RWPE2 (cell line): ENCODE measurements around the gene MTUS2.

Experiments used
- ATAC-seq: fragments of 200-7000 bp; cut with Tn5 transposase; 3 replicates; pipeline ENCODE4 v1.9.1; 2021; ENCODE audit warnings: low read depth
- DNase-seq: peaks from one replicate; pipeline ENCODE4 v3.0.0-alpha.2; 2020; ENCODE audit warnings: low spot score
- H3K27ac ChIP-seq: fragments of 450-650 bp; 2 replicates; pipeline ENCODE4 v1.5.1; 2017; ENCODE audit warnings: mild to moderate bottlenecking; ENCODE audit not compliant: poor library complexity, severe bottlenecking
- H3K27me3 ChIP-seq: fragments of 250-450 bp; sonication (Bioruptor Pico); 2 replicates; pipeline ENCODE4 v1.5.1; 2021; ENCODE audit warnings: mild to moderate bottlenecking, moderate library complexity; ENCODE audit not compliant: insufficient read depth, poor library complexity, severe bottlenecking
- H3K36me3 ChIP-seq: fragments of 250-450 bp; sonication (Bioruptor Pico); 2 replicates; pipeline ENCODE4 v1.5.1; 2020; ENCODE audit warnings: low read depth, mild to moderate bottlenecking, moderate library complexity
- H3K4me1 ChIP-seq: fragments of 250-450 bp; sonication (Bioruptor Pico); 2 replicates; pipeline ENCODE4 v1.5.1; 2021; ENCODE audit warnings: mild to moderate bottlenecking, moderate library complexity; ENCODE audit not compliant: insufficient read depth, poor library complexity, severe bottlenecking
- H3K4me3 ChIP-seq: fragments of 250-450 bp; sonication (Bioruptor Pico); 2 replicates; pipeline ENCODE4 v1.5.1; 2021; ENCODE audit warnings: mild to moderate bottlenecking, moderate library complexity; ENCODE audit not compliant: severe bottlenecking
- H3K9me3 ChIP-seq: fragments of 250-450 bp; sonication (Bioruptor Pico); 2 replicates; pipeline ENCODE4 v1.5.1; 2021; ENCODE audit warnings: mild to moderate bottlenecking, moderate library complexity; ENCODE audit not compliant: severe bottlenecking
- CTCF ChIP-seq: fragments of 450-650 bp; IDR thresholded peaks from one replicate; pipeline ENCODE4 v1.5.1; 2017; ENCODE audit warnings: mild to moderate bottlenecking, moderate library complexity; ENCODE audit not compliant: poor library complexity, severe bottlenecking

The MTUS2 gene

GRCh38 chr13:28967029-28967915 lies 147.1 kb downstream of the MTUS2 start:
- ATAC-seq (no peak), DNase-seq (no peak)
- Histone ChIP-seq H3K27me3 (peaks cover 6% of the 10 kb centered on the region), H3K4me1 (no peaks in the 10 kb centered on the region), H3K27ac (no peak overlapping the region), H3K36me3 (no peaks in the 10 kb centered on the region), H3K9me3 (no peaks in the 10 kb centered on the region), H3K4me3 (no peak overlapping the region)
- TF ChIP-seq CTCF, result no peak

- no peaks in the 10 kb centered on the region for H3K4me1 ChIP-seq
- H3K27me3 ChIP-seq, result peaks cover 59% of the 10 kb centered on the region
- no peak overlapping the region for H3K4me3 ChIP-seq
- no peak overlapping the region for H3K27ac ChIP-seq
- ATAC-seq (no peak), DNase-seq (no peak)
- TF ChIP-seq CTCF, result no peak
- no peaks in the 10 kb centered on the region for H3K36me3 ChIP-seq
- no peaks in the 10 kb centered on the region for H3K9me3 ChIP-seq
Observed at GRCh38 chr13:28976195-28976594, 156.1 kb downstream of the MTUS2 start.

- no peak for ATAC-seq
Observed at GRCh38 chr13:28976636-28977035, 156.5 kb downstream of the MTUS2 start.

GRCh38 chr13:28978574-28978973 lies 158.4 kb downstream of the MTUS2 start:
- Histone ChIP-seq H3K4me3 (no peak overlapping the region), H3K4me1 (no peaks in the 10 kb centered on the region), H3K27me3 (peaks cover 44% of the 10 kb centered on the region), H3K9me3 (no peaks in the 10 kb centered on the region), H3K27ac (no peak overlapping the region), H3K36me3 (no peaks in the 10 kb centered on the region)
- TF ChIP-seq CTCF, result no peak
- no peak for ATAC-seq
- DNase-seq, result no peak

More at GRCh38 chr13:28976636-28977035, 156.5 kb downstream of the MTUS2 start:
- no peak for TF ChIP-seq CTCF
- H3K27me3 ChIP-seq, result peaks cover 60% of the 10 kb centered on the region
- no peaks in the 10 kb centered on the region for H3K36me3 ChIP-seq
- no peaks in the 10 kb centered on the region for H3K4me1 ChIP-seq
- no peaks in the 10 kb centered on the region for H3K9me3 ChIP-seq
- no peak for DNase-seq
- H3K4me3 ChIP-seq, result no peak overlapping the region
- H3K27ac ChIP-seq, result no peak overlapping the region

- H3K36me3 ChIP-seq, result no peaks in the 10 kb centered on the region
- peaks cover 43% of the 10 kb centered on the region for H3K27me3 ChIP-seq
- TF ChIP-seq CTCF, result no peak
- H3K4me3 ChIP-seq, result no peak overlapping the region
- H3K27ac ChIP-seq, result no peak overlapping the region
- H3K4me1 ChIP-seq, result no peaks in the 10 kb centered on the region
- DNase-seq, result no peak
- ATAC-seq, result no peak
- H3K9me3 ChIP-seq, result no peaks in the 10 kb centered on the region
Observed at GRCh38 chr13:28981530-28981929, 161.4 kb downstream of the MTUS2 start.
